Peyer's patch (tissue), 4 donors: ENCODE data around the gene SYCP2.

ENCODE experiments used
- CTCF ChIP-seq, 6 experiments: fragments of 450-650 bp in 4 of 6; fragments of 200-600 bp in 2 of 6; sonication (generic) in 1 of 6; IDR thresholded peaks; one replicate each; pipeline ENCODE4 v1.5.1; 2017 to 2019; ENCODE audit warnings: antibody characterized with exemption in 6 of 6, mild to moderate bottlenecking in 3 of 6, moderate library complexity in 1 of 6
- POLR2A ChIP-seq, 2 donors: fragments of 450-650 bp; IDR thresholded peaks; one replicate each; pipeline ENCODE4 v1.5.1; 2017; ENCODE audit warnings: antibody characterized with exemption in 2 of 2, mild to moderate bottlenecking in 2 of 2, moderate library complexity in 2 of 2

- no peak for TF ChIP-seq POLR2A (IDR thresholded peaks at IDR 0.05)
- no peak for TF ChIP-seq CTCF (IDR thresholded peaks at IDR 0.05)
These were observed 102.8 kb downstream of the SYCP2 start for GRCh38 chr20:59830665-59831023.
